COLO668 (cell line): ENCODE measurements around the gene NXPH4.

Experiments used
- DNase-seq: peaks from one replicate; lab custom pipeline; 2025; ENCODE audit not compliant: unreplicated experiment; lab: John Stamatoyannopoulos, UW

Gene NXPH4

GRCh38 chr12:57203201-57203600 is 13.4 kb upstream of the NXPH4 start:
- no peak for DNase-seq

GRCh38 chr12:57203791-57204190 is 12.8 kb upstream of the NXPH4 start:
- no peak for DNase-seq

DNA sequence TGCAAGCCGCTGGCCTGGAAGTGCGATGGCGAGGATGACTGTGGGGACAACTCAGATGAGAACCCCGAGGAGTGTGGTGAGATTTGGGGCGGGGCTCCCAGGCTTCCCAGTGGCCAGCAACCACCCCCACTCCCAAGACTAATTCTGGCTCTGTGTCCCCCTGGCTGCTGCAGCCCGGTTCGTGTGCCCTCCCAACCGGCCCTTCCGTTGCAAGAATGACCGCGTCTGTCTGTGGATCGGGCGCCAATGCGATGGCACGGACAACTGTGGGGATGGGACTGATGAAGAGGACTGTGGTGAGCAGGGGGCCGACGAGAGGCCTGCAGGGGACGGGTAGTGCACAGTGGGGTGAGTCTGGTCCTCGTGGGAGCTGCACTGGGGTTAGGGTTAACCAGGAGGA is 12.1 kb upstream of the NXPH4 start:
- DNase-seq: no peak

DNA sequence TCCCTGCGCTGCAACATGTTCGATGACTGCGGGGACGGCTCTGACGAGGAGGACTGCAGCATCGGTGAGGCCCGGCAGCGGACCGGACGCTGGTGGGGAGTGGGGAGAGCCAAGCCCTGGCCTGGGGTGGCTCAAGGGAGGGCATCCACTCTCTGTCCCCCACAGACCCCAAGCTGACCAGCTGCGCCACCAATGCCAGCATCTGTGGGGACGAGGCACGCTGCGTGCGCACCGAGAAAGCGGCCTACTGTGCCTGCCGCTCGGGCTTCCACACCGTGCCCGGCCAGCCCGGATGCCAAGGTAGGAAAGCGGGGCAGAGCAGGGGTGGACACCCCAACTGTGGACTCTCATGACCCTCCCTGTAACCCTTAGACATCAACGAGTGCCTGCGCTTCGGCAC is 11.4 kb upstream of the NXPH4 start:
- no peak for DNase-seq

- DNase-seq: no peak
Observed at GRCh38 chr12:57205931-57206330, 10.7 kb upstream of the NXPH4 start.

DNA sequence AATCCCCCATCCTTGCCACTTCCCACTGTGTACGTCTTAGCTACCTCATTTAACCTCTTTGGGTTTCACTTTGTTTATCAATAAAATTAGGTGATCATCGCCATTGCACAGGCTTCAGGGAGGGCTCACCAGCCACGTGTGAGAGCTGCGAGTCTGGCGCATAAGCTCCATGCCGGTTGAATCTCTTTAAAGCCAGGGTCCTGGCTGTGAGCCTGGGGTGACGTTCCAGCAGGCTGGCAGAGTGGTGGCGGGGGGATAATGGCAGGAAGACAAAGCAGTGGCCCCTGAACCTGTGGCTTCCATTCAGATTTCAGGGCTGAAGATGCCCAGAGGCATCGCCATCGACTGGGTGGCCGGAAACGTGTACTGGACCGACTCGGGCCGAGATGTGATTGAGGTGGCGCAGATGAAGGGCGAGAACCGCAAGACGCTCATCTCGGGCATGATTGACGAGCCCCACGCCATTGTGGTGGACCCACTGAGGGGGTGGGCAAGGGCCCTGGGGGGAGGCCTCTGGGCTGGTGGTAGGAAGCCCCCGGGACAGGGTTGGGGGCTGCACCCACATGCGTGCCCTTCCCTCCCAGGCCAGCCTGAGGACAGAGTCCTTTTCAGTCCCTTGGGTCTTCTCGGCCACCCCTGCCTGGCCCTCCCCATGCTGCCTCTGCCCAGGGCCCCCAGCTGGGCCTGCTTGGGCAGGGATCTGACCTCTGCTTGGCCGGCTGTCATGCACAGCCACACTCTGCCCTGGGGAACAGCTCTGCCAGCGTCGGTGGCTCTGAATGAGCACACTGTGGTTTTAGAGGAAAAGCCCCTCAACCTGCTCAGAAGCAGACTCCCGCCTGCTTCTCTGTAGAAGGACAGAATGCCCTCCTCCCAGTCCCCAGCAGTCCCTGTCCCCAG is 8.6 kb upstream of the NXPH4 start:
- no peak for DNase-seq

- DNase-seq: no peak
Observed at GRCh38 chr12:57208631-57209282, 7.8 kb upstream of the NXPH4 start.

GRCh38 chr12:57209916-57210315 is 6.7 kb upstream of the NXPH4 start:
- DNase-seq: no peak

DNA sequence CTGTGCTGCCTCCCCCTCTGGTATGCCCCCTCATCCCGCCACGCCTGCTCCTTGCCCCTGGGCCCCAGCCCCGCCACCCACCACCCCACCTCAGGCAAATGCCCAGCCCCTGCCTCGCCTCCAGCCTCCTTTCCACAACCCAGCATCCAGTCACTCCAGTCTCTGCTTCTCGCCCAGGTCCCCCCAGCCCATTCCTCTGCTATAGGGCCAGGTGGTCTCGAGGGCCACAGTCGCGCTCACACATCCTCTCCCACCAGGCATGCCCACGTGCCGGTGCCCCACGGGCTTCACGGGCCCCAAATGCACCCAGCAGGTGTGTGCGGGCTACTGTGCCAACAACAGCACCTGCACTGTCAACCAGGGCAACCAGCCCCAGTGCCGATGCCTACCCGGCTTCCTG is 6.1 kb upstream of the NXPH4 start:
- no peak for DNase-seq

GRCh38 chr12:57210926-57211692 is 5.5 kb upstream of the NXPH4 start:
- no peak for DNase-seq

DNA sequence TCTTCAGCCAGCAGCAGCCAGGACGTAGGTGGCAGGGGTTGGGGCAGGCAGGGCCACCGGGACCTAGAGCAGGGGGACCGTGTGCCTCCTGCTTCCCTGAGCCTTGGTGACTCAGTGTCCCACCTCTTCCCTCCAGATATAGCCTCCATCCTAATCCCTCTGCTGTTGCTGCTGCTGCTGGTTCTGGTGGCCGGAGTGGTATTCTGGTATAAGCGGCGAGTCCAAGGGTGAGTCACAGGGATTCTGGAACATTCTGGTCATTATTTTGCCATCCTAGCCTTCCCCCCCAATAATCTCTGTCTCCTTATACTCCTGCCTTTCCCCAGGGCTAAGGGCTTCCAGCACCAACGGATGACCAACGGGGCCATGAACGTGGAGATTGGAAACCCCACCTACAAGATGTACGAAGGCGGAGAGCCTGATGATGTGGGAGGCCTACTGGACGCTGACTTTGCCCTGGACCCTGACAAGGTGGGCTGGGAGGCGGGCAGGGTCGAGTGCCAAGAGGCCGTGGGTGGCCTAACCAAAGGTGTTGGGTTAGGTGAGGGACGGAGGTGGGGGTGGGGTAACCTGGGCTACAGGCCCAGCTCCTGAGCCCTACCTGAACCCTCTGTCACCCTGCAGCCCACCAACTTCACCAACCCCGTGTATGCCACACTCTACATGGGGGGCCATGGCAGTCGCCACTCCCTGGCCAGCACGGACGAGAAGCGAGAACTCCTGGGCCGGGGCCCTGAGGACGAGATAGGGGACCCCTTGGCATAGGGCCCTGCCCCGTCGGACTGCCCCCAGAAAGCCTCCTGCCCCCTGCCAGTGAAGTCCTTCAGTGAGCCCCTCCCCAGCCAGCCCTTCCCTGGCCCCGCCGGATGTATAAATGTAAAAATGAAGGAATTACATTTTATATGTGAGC is 4.5 kb upstream of the NXPH4 start:
- DNase-seq: no peak

- no peak for DNase-seq
Observed at GRCh38 chr12:57212701-57213057, 3.9 kb upstream of the NXPH4 start.

DNA sequence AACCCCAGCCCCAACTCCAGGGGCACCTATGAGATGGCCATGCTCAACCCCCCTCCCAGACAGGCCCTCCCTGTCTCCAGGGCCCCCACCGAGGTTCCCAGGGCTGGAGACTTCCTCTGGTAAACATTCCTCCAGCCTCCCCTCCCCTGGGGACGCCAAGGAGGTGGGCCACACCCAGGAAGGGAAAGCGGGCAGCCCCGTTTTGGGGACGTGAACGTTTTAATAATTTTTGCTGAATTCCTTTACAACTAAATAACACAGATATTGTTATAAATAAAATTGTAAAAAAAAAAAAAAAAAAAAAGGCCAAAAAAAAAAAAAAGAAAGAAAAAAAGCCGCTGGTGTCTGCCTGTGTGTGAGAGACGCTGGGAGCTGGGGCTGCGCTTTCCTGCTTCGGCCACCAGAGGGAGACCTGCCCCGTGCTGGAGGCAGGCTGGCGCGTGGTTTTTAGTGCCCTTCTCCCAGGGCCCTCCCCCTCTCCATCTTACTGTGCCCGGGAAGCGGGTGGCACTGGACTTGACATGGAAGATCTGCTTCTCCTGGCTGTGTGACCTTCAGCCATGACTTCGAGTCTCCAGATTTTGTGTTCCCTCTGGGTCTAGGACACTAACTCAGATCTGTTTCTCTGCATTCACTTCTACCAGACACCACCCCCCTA is 3.4 kb upstream of the NXPH4 start:
- DNase-seq: peak; percentile 74

GRCh38 chr12:57213763-57214397 is 2.7 kb upstream of the NXPH4 start:
- DNase-seq: no peak

DNA sequence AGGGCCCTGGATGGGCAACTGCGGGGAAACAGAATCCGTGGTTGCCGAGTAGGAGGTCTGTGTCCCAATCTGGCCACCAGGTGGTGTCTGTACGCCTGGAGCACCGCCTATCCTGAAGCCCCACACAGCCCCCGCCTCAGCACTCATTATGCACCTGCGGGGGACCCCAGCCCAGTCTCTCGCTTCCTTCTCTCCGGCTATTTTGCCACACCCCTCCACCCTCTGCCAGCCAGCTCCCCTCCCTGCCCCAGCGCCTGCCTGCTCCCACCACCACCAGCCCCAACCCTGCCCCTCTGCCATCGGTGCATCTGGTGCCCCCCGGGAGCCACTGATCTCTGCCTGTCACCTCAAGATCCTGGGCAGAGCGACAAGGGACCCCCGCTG is 2.2 kb upstream of the NXPH4 start:
- peak; percentile 59 for DNase-seq

DNA sequence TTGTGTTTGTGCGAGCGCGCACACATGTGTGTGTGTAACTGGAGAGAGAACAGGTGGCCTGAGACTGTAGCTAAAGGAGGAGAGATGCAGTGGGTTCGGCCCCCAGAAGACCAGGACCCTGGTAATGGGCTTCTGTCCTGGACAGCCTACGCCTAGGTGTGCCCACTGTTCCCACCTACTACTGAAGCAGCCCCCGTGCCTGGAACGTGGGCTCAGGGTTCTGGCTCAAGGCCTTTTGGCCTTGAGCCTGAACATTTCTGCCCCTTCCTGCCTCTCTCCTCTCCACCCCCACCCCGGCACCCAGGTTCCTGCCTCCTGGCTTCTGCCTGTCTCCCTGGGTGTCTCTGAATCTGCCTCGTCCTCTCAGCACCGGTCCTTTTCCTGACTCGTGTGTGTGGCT is 1.5 kb upstream of the NXPH4 start:
- no peak for DNase-seq

- DNase-seq: peak; percentile 44
Observed at GRCh38 chr12:57215668-57216013, 953 bp upstream of the NXPH4 start.

GRCh38 chr12:57216921-57217879 is 606 bp downstream of the NXPH4 start:
- no peak for DNase-seq
